NOMO-1 treated with dmso at 0.1 percent for 144 hours (cell line): ENCODE results near the gene MYO18B.
"Not testable (repeated sequence)": the region's sequence is repeated elsewhere in the genome, so short reads cannot be mapped to it uniquely, and the experiment has no call there.

Source experiments
- DNase-seq: peaks from one replicate; lab custom pipeline; 2025; ENCODE audit not compliant: unreplicated experiment; lab: John Stamatoyannopoulos, UW

MYO18B gene

GRCh38 chr22:25741692-25742626 is at the start of gene MYO18B:
Gene MYO18B (plus strand): TSS chr22:25742188. CDS start chr22:25761093, 18,905 bp downstream.
- DNase-seq: no peak

GRCh38 chr22:25692397-25693267 is 49.4 kb upstream of the MYO18B start:
- no peak for DNase-seq

- no peak for DNase-seq
These were observed 48.8 kb upstream of the MYO18B start for GRCh38 chr22:25693268-25693565.

- no peak for DNase-seq
These were observed 47.6 kb upstream of the MYO18B start for GRCh38 chr22:25694196-25694907.

GRCh38 chr22:25695146-25695545 is 46.8 kb upstream of the MYO18B start:
- no peak for DNase-seq

GRCh38 chr22:25696763-25697162 is 45.2 kb upstream of the MYO18B start:
- no peak for DNase-seq

- DNase-seq: no peak
These were observed 44.8 kb upstream of the MYO18B start for GRCh38 chr22:25697181-25697664.

GRCh38 chr22:25697978-25698377 is 44.0 kb upstream of the MYO18B start:
- DNase-seq: no peak

- DNase-seq: no peak
These were observed 43.5 kb upstream of the MYO18B start for GRCh38 chr22:25698461-25698860.

- DNase-seq: no peak
These were observed 43.0 kb upstream of the MYO18B start for GRCh38 chr22:25698978-25699377.

- no peak for DNase-seq
These were observed 40.8 kb upstream of the MYO18B start for GRCh38 chr22:25701056-25701780.

GRCh38 chr22:25702040-25702439 is 39.9 kb upstream of the MYO18B start:
- no peak for DNase-seq

GRCh38 chr22:25702571-25703167 is 39.3 kb upstream of the MYO18B start:
- DNase-seq: no peak

- DNase-seq: no peak
These were observed 37.3 kb upstream of the MYO18B start for GRCh38 chr22:25704701-25705100.

- no peak for DNase-seq
These were observed 35.8 kb upstream of the MYO18B start for GRCh38 chr22:25706197-25706596.

GRCh38 chr22:25708430-25708829 is 33.6 kb upstream of the MYO18B start:
- DNase-seq: not testable (repeated sequence)

GRCh38 chr22:25709758-25710157 is 32.2 kb upstream of the MYO18B start:
- no peak for DNase-seq

GRCh38 chr22:25710501-25710900 is 31.5 kb upstream of the MYO18B start:
- DNase-seq: no peak

GRCh38 chr22:25711491-25711890 is 30.5 kb upstream of the MYO18B start:
- DNase-seq: no peak
